ENCODE data around the gene PNCK.

GRCh38 chrX:153685751-153686696, 12.4 kb upstream of the PNCK start:
- TF ChIP-seq GATA3 (IDR thresholded peaks at IDR 0.05; ENCODE audit: low read depth, low read length) (no peak), GATA2 (IDR thresholded peaks at IDR 0.05; ENCODE audit: low read depth, low read length) (no peak)

All from SH-SY5Y (cell line).